Fibroblast of skin of left biceps (primary cell): ENCODE results near the gene GCK.
"Not testable (repeated sequence)": the region's sequence is repeated elsewhere in the genome, so short reads cannot be mapped to it uniquely, and the experiment has no call there.

Experiments used
- DNase-seq, 2 experiments: peaks; one replicate each; pipeline ENCODE4 v3.0.0-alpha.2; 2013; ENCODE audit warnings: low read depth in 2 of 2

The GCK gene

GRCh38 chr7:44142028-44142427, 47.2 kb downstream of the GCK start:
- no peak for DNase-seq

GRCh38 chr7:44141221-44141850, 47.9 kb downstream of the GCK start, which contains the start of gene MYL7:
TSS of gene MYL7 (minus strand) at chr7:44141332. CDS start at chr7:44141305, 27 bp downstream.
- DNase-seq: no peak

- no peak for DNase-seq
These were observed 48.9 kb downstream of the GCK start for GRCh38 chr7:44140341-44140740.

DNA sequence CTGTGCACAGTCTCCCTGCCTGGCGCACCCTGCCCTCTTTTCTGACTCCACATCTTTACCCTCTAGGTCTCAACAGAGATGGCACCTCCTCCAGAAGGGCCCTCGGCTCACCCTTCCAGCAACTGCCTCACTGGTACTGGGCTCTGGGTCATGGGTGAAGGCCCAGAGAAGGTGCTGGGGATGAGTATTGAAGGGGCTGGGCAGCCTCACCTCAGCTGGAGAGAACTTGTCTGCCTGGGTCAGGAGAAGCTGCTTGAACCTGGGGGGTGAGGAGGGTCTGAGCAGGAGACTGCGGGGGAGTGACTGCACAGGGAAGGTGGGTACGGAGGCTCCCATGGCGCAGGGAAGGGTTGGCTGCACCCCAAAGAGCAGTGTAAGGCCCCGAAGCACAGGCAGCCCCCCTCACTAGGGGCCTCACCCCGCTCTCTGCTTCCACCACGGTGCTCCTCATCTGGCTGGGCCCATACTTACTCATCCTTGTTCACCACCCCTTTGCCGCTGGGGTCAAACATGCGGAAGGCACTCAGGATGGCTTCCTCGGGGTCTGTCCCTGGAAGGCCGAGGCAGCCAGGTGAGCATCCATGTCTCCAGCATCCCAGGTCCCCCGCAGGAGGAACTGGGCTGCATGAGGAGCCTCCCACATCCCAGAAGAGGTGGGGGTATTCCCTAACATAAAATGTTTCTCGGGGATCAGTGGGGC, 49.8 kb downstream of the GCK start:
- DNase-seq: no peak

DNA sequence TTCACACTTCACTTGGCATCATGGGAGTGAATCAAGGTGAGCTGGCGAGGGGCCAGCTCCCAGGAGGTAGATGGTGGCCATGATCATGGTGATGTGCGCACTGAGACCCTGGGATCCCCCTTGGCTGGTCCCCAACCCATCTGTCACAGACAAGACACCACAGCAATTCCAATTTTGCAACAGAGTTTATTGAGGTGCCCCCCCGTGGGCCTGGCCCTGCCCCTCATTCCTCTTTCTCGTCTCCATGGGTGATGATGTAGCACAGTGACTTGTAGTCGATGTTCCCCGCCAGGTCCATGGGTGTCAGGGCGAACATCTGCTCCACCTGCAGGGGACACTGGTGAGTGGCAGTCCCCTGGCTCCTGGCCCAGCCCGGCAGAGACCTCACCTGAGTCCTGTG, 50.5 kb downstream of the GCK start:
- no peak for DNase-seq

DNA sequence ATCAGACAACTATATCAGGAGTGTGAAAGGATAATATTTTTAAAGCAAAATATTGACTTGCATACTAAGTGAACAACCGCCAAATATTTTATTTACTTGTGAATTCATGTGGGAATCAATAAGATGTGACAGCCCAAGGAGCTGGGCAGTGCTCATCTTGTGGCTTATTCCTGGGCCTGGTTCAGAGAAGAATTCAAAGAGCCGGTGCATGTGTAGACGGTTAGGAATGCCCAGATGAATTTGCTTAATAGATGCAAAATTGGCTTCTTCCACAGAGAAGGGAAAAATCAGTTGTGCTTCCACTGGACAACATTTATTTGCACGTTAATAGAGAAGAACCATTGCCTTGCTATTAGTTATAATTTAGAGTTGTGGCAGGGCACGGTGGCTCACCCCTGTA, 52.5 kb downstream of the GCK start:
- DNase-seq: no peak

DNA sequence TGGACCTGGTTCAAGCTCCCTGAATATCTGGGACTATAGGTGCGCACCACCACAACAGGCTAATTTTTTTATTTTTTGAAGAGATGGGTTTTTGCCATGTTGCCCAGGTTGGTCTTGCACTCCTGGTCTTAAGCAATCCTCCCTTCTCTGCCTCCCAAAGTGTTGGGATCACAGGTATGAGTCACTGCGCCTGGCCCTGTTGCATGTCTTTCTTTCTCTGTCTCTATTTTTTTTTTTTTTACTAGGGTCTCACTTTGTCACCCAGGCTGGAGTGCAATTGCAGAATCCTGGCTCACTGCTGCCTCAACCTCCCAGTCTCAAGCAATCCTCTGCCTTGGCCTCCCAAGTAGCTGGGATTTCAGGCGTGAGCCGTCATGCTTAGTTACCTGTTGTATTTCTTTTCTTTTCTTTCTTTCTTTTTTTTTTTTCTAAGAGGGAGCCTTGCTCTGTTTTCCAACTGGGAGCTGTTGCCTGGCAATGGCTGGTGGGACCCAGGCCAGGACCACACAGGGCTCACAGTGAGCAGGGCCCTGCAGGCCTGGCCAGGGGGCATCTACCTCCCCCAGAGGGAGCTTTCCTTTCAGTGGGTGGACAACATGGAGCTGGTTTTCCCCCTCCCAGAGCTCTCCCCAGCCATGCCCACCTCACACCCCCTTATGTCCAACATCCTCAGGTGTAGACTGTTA, 54.2 kb downstream of the GCK start:
- no peak for DNase-seq

GRCh38 chr7:44133295-44133694, 55.9 kb downstream of the GCK start:
- no peak for DNase-seq

DNA sequence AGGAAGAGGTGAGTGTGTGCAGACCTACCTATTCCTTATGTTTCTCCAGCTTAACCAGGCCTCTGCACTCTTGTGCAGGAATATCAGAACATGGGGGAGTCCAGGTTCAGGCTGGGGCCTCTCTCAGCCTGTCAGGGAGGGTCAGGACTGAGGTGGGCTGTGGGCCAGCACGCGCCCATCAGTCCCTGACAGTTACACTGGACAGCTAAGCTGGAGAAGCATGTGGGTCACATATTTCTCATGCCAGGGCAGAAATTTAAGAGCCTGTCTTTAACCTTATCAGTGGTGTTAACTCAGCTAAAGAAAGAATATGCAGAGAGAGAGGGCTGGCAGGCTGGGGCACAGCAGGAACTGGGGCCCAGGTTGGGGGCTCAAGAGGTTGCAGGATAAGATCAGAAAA, 57.2 kb downstream of the GCK start:
- DNase-seq: no peak

DNA sequence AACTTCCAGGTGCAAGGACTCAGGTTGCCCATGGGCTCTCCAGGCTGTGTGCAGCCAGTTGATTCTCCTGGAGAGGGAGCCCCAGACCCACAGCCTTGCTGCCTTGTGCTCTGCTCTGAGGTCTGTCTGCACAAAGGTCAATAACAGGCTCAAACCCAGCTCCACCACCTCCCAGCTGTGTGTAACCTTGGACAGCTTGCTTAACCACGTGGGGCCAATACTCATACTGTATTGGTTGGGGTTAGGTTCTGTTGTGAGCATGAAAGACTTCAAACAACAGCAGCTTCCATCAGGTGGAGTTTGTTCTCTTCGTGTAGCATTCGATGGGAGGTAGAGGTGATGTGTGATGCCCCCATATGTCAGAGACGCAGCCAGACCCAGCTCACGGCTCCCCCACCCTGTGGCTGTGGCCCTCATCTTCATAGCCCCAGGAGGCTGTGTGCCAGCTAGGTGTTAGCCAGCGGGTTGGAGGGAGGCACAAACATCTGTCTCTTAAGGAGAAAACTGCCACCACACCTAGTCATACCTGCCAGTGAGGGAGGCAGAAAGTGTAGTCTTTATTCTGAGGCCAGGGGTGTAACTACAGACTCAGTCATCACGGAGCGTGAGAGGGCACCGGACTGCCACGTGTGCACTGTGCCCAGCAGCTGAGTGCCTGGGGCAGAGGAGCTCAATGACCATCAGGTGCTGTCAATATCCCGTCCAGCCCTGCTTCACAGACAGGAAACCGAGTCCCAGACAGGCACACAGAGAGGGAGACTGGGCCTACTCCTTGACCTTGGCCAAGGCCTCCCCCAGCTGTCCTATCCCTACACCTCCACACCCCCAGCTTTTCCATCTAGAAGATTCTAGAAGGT, 57.8 kb downstream of the GCK start:
- no peak for DNase-seq

DNA sequence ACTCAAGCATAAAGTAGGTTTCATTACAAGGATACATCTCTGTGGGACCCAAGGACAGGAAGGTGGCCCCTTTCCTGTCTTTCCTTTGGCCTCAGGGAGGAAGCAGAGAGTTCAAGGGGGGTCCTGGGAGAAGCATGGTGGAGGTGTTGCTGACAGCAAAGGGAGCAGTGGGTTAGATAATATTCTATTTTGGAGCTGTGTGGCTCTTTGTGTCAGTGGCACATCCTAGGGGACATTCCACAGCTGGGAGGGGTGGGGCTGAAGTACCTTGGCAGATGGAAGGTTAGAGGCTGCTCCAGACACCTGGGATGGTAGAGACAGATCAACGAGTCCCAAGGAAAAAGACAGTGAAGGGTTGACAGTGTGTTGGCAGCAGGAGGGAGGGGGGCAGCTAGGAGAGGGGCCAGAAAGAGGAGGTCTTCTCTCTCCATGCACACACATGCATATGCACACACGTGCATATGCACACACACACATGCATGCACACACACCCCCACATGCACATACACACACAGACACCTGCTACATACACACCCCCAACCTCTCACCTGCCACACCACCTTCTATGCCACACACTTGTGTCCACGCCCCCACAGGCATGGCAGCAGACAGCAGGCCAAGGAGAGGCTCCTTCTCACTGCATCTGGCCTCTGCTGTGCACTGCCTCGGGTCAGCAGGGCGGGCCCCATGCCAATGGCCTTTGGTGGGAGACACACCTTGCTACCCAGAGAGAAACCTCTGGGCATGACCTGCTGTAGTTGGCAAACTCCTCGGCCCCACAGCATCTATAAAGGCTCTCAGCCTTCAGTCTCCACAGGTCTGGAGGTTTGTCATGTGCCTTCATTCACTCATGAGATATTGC, 60.3 kb downstream of the GCK start:
- DNase-seq: no peak

DNA sequence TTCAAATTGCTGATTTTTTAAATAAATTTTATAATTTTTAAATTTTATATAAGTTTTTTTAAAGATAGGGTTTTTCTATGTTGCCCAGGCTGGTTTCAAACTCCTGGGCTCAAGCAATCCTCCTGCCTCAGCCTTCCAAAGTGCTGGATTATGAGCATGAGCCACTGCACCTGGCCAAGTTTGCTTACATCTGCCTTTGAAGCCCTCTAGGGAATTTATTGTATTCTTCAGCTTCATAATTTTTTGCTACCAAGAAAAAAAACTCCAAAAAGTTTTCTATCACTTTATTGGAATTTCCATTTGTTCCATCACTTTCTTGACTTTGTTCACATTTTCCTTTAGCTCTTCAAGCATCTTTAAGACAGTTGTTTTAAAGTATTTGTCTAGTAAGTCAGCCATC, 62.1 kb downstream of the GCK start:
- no peak for DNase-seq

GRCh38 chr7:44126574-44126973, 62.7 kb downstream of the GCK start:
- DNase-seq: not testable (repeated sequence)

DNA sequence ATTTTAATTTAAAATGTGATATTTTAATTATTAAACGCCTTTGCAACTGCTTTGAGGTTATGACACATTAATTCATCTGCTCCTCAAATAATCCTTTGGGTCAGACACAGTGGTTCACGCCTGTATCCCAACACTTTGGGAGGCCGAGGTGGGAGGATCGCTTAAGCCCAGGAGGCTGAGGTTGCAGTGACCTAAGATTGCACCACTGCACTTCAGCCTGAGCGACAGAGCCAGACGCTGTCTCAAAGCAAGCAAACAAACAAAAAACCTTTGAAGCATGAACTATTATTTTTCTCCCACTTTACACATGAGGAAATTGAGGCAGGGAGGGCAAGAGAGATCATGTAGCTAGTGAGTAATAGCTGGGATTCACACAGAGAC, 64.4 kb downstream of the GCK start:
- no peak for DNase-seq

GRCh38 chr7:44123190-44124003, 65.8 kb downstream of the GCK start, which contains the start of gene POLD2:
TSS of gene POLD2 (minus strand) at chr7:44123548. CDS start at chr7:44122053, 1,495 bp downstream.
- peak; percentile 84 to 88 for DNase-seq

GRCh38 chr7:44122529-44122928, 66.7 kb downstream of the GCK start:
- no peak for DNase-seq

DNA sequence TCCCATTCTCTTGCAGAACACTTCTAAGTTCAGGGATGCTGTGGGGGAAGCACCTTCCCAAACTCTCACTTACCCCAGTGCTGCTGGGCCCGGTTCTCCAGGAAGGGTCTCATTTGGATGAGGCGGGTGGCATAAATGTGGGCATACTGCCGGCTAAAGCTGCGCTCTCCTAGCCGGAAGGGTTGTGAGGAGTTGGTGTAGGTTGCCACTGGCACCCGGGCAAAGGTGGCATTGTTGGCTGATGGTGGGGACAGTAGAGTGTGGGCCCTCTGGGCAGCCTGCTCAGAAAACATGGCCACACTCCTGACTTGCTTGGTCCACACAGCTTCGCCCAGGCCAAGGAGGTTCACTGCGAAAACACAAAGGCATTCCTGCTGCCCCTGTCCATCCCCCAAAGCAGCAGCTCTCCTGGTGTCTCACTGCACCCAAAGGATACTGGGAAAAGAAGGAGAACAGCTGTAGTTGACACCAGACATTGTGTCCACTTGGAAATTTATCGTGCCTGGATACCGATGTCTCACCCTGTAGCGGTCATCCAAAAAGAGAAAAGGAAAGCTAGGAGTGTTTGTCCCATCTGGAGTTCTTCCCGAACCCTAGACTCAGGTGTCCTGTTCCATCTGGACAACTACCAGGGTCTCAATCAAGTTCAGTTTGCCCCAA, 67.3 kb downstream of the GCK start:
- DNase-seq: no peak

DNA sequence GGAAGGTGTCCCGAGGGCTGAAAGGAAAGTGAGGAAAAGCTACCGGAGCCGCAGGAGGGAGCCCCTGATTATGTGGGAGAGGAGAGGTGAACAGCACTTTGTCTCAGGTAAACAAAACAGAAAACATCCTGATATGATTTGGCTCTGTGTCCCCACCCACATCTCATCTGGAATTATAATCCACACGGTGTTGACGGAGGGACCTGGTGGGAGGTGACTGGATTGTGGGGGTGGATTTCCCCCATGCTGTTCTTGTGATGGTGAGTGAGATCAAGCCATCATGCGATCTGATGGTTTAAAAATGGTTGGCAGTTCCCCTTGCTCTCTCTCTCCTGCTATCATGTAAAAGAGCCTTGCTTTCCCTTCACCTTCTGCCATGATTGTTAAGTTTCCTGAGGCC, 68.8 kb downstream of the GCK start:
- DNase-seq: no peak

DNA sequence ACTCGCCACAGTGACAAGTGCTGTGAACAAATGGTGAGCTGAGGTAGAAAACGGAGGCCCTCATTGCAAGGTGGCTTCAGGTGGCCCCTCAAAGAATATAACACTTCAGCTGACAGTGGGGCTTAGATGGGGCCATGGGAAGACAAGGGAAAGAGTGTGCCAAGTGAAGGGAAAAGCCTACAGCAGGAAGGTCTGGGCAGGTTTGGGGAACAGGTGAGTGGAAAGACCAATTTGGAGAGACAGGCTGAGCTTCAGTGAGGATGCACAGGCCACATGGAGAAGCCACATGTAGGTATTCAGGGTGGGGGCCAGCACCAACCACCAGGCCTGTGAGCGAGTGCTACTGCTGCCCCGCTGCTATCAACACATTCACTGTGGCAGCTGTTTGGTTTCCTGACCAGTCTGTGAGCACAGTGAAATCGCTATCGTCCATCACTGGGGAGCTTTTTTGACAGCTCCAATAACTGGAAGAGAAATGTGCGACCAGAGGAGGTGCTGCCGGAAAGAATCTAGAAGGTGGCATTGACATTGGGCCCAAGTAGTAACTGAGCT, 69.3 kb downstream of the GCK start:
- DNase-seq: no peak
